Lower leg skin (tissue), 4 donors: ENCODE data around the gene FAM229B. TPM values are rescaled to one million over a fixed set of nuclear protein-coding genes. Genes with fewer than 3 reads are reported as not detected.
A peak's percentile ranks its signal among the peaks of the same experiment; 100 is the strongest.

ENCODE experiments used
- DNase-seq, 2 donors: peaks; one replicate each; pipeline ENCODE4 v3.0.0-alpha.2; 2019; ENCODE audit warnings: low spot score in 2 of 2
- H3K4me3 ChIP-seq: fragments of 200-600 bp; sonication (generic); 2 replicates; pipeline ENCODE4 v1.5.1; 2017; ENCODE audit warnings: mild to moderate bottlenecking, low read depth; ENCODE audit not compliant: poor library complexity, severe bottlenecking
- CTCF ChIP-seq, 3 donors: fragments of 450-650 bp; IDR thresholded peaks; one replicate each; pipeline ENCODE4 v1.5.1; 2016; ENCODE audit warnings: antibody characterized with exemption in 3 of 3, mild to moderate bottlenecking in 3 of 3, moderate library complexity in 2 of 3
- POLR2A ChIP-seq, 2 donors: fragments of 450-650 bp; IDR thresholded peaks; one replicate each; pipeline ENCODE4 v1.6.1; 2016 to 2017; ENCODE audit warnings: antibody characterized with exemption in 2 of 2, mild to moderate bottlenecking in 1 of 2, moderate library complexity in 1 of 2
- WGBS, 2 donors: methylation state at CpG; one replicate each; pipeline ENCODE4 v1.1.5; 2018; 5-methylcytosine and 5-hydroxymethylcytosine counted together
- intact Hi-C: fragments of 100-400 bp; cut with DNase I; formaldehyde crosslinking; loops from one replicate; pipeline ENCODE4 v1.15.0; 2023; ENCODE audit warnings: low total_unique reads
- total RNA-seq, 4 donors: library from RNA; depleted of rRNA; stranded (reverse); fragments of >200 nt; gene quantifications; one replicate each; pipeline ENCODE4 v1.1.0, GENCODE V29; 2016

Gene FAM229B
- 1 to 10 TPM; 1.7 to 9.3 (median 7.4) TPM for total RNA-seq

- peak; percentile 93 to 96 for DNase-seq
- H3K4me3 ChIP-seq: peak within 1 kb of the TSS; percentile 75
- intact Hi-C loops: no loop called here
- WGBS, 2 donors: 0 to 1% methylated on average over 51 to 52 of the region's 60 CpGs
- TF ChIP-seq POLR2A (IDR thresholded peaks at IDR 0.05): no peak
- no peak for TF ChIP-seq CTCF (IDR thresholded peaks at IDR 0.05)
Observed at GRCh38 chr6:112087136-112087911, at the start of gene FAM229B, which contains the start of gene TUBE1. Gene FAM229B, plus strand, starts transcription at chr6:112087591. Its CDS starts 11,693 bp downstream, at chr6:112099284. Gene TUBE1, minus strand, starts transcription at chr6:112087482. Its CDS starts 48 bp downstream, at chr6:112087434.

GRCh38 chr6:112037783-112038216 is 49.6 kb upstream of the FAM229B start:
- no peak overlapping the region for H3K4me3 ChIP-seq
- DNase-seq: peak; percentile 88 to 96
- 6 to 35% methylated on average over 8 of the region's 8 CpGs for WGBS, 2 donors
- intact Hi-C loops: loop anchor here (5.0 kb wide), 1 partner anchor 325 kb away; no protein-coding TSS in a partner anchor
- TF ChIP-seq POLR2A (IDR thresholded peaks at IDR 0.05): no peak
- no peak for TF ChIP-seq CTCF (IDR thresholded peaks at IDR 0.05)

- 68 to 83% methylated on average over 5 of the region's 5 CpGs for WGBS, 2 donors
- intact Hi-C loops: loop anchor here (5.0 kb wide), 1 partner anchor 326 kb away; no protein-coding TSS in a partner anchor
Observed at GRCh38 chr6:112038268-112038667, 49.1 kb upstream of the FAM229B start.

GRCh38 chr6:112038756-112039430 is 48.5 kb upstream of the FAM229B start:
- H3K4me3 ChIP-seq: no peak overlapping the region
- WGBS, 2 donors: 59 to 65% methylated on average over 15 of the region's 15 CpGs
- peak in 1 of 2 donors; percentile 90 for DNase-seq
- TF ChIP-seq POLR2A (IDR thresholded peaks at IDR 0.05) (no peak), CTCF (IDR thresholded peaks at IDR 0.05) (no peak)
- intact Hi-C loops: loop anchor here (5.0 kb wide), 1 partner anchor 327 kb away; no protein-coding TSS in a partner anchor

More at GRCh38 chr6:112038268-112038667, 49.1 kb upstream of the FAM229B start:
- no peak for DNase-seq
- no peak overlapping the region for H3K4me3 ChIP-seq
- no peak for TF ChIP-seq POLR2A (IDR thresholded peaks at IDR 0.05)
- TF ChIP-seq CTCF (IDR thresholded peaks at IDR 0.05): no peak

- WGBS, 2 donors: 53 to 68% methylated on average over 2 of the region's 2 CpGs
- intact Hi-C loops: loop anchor here (5.0 kb wide), 1 partner anchor 327 kb away; no protein-coding TSS in a partner anchor
- TF ChIP-seq POLR2A (IDR thresholded peaks at IDR 0.05) (no peak), CTCF (IDR thresholded peaks at IDR 0.05) (no peak)
- no peak overlapping the region for H3K4me3 ChIP-seq
- DNase-seq: no peak
Observed at GRCh38 chr6:112039431-112039770, 48.0 kb upstream of the FAM229B start.
